ENCODE results near the gene MMP13. TPM values are rescaled to one million over a fixed set of nuclear protein-coding genes. Genes with fewer than 3 reads are reported as not detected.
"Not testable (repeated sequence)": the region's sequence is repeated elsewhere in the genome, so short reads cannot be mapped to it uniquely, and the experiment has no call there.

The MMP13 gene
- total RNA-seq, 4 donors from 2014 or later = not detected

- 81 to 82% methylated on average over 13 of the region's 13 CpGs for WGBS, 2 donors
- no peak overlapping the region for H3K27ac ChIP-seq
- no peak overlapping the region for H3K4me3 ChIP-seq
- no peaks in the 10 kb centered on the region for H3K9me3 ChIP-seq
- TF ChIP-seq, protein P1, sequence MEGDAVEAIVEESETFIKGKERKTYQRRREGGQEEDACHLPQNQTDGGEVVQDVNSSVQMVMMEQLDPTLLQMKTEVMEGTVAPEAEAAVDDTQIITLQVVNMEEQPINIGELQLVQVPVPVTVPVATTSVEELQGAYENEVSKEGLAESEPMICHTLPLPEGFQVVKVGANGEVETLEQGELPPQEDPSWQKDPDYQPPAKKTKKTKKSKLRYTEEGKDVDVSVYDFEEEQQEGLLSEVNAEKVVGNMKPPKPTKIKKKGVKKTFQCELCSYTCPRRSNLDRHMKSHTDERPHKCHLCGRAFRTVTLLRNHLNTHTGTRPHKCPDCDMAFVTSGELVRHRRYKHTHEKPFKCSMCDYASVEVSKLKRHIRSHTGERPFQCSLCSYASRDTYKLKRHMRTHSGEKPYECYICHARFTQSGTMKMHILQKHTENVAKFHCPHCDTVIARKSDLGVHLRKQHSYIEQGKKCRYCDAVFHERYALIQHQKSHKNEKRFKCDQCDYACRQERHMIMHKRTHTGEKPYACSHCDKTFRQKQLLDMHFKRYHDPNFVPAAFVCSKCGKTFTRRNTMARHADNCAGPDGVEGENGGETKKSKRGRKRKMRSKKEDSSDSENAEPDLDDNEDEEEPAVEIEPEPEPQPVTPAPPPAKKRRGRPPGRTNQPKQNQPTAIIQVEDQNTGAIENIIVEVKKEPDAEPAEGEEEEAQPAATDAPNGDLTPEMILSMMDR (IDR thresholded peaks at IDR 0.05) = no peak
- TF ChIP-seq POLR2A (IDR thresholded peaks at IDR 0.05) = no peak
- TF ChIP-seq EP300 (IDR thresholded peaks at IDR 0.05) = no peak
- no peaks in the 10 kb centered on the region for H3K27me3 ChIP-seq
- no peaks in the 10 kb centered on the region for H3K4me1 ChIP-seq
- no peaks in the 10 kb centered on the region for H3K36me3 ChIP-seq
- DNase-seq (ENCODE audit: low spot score in 2 of 2) = no peak
These were observed 35.3 kb downstream of the MMP13 start for GRCh38 chr11:102920118-102920684.

- DNase-seq (ENCODE audit: low spot score in 2 of 2) = no peak
- Histone ChIP-seq H3K27ac (no peak overlapping the region), H3K4me1 (no peaks in the 10 kb centered on the region), H3K4me3 (no peak overlapping the region), H3K9me3 (no peaks in the 10 kb centered on the region), H3K36me3 (no peaks in the 10 kb centered on the region), H3K27me3 (no peaks in the 10 kb centered on the region)
- TF ChIP-seq EP300 (IDR thresholded peaks at IDR 0.05) = no peak
- TF ChIP-seq, protein P1 (IDR thresholded peaks at IDR 0.05) = no peak
- no peak for TF ChIP-seq POLR2A (IDR thresholded peaks at IDR 0.05)
These were observed 40.5 kb downstream of the MMP13 start for GRCh38 chr11:102915044-102915375.

DNA sequence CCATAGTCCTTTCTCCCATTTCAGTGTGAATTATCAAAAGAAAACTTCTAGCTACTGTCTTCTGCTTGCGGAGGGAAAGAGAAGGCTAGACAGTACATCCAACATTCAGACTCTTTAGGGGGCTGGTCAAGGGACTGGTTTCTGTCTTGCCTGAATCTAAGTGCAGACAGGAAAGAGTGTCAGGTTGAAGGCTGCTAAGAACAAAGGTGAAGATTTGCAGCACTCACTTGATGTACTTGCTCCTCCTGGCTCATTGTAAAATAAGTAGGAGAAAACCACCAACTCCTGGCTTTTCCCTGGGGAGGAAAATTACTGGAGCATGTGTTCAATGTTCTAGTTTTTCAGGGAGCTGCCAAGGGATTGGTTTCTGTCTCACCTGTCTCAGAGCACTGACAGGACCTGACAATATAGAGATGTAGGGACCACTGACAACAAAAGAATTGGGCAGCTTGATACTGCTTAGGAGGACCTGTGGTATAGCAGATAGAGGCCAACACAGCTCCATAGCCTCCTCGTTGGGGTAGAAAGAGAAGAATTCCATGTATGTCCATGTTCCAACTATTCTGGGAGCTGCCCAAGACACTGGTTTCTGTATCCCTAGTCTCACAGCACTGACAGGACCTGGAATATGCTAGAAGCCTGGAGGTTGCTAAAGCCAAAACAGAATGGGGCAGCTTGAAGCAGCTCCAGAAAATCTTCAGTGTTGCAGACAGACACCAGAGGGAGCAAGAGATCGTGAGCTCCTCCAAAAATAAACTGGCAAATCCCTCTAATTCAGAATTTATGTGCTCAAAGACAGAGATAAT lies 41.1 kb downstream of the MMP13 start:
- Histone ChIP-seq H3K27ac (no peak overlapping the region), H3K9me3 (no peaks in the 10 kb centered on the region), H3K36me3 (no peaks in the 10 kb centered on the region), H3K27me3 (no peaks in the 10 kb centered on the region), H3K4me1 (no peaks in the 10 kb centered on the region), H3K4me3 (no peak overlapping the region)
- DNase-seq (ENCODE audit: low spot score in 2 of 2) = peak in 1 of 2 donors; percentile 27
- TF ChIP-seq EP300 (IDR thresholded peaks at IDR 0.05) = no peak
- TF ChIP-seq, protein P1 (IDR thresholded peaks at IDR 0.05) = peak; percentile 29 to 52 (median 38)
- 39 to 42% methylated on average over 3 of the region's 3 CpGs for whole genome bisulfite sequencing, 2 donors

DNA sequence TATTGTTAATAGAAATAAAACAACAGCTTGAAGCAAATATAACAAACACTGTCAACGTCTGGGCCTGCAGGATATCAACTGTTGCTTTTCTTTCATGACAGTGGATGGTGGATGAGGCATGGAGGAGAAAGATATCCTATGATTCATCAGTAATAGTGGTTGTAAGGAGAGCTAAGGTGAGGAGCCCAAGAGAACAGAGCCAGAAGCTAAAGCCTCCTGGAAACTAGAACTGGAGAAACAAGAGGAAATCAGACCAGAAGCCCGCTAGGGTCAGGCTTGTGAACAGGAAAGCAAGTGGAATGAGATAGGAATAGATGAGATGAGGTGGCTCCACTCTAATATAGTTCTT lies 43.1 kb downstream of the MMP13 start:
- TF ChIP-seq POLR2A (IDR thresholded peaks at IDR 0.05) (no peak), EP300 (IDR thresholded peaks at IDR 0.05) (no peak)
- TF ChIP-seq, protein P1 (IDR thresholded peaks at IDR 0.05) = no peak
- no peak for DNase-seq (ENCODE audit: low spot score in 2 of 2)
- 69 to 70% methylated on average over 2 of the region's 2 CpGs for WGBS, 2 donors
- Histone ChIP-seq H3K27ac (no peak overlapping the region), H3K4me1 (no peaks in the 10 kb centered on the region), H3K27me3 (no peaks in the 10 kb centered on the region), H3K36me3 (no peaks in the 10 kb centered on the region), H3K4me3 (no peak overlapping the region), H3K9me3 (no peaks in the 10 kb centered on the region)

GRCh38 chr11:102911758-102912481 lies 43.6 kb downstream of the MMP13 start:
- Histone ChIP-seq H3K27ac (peak overlapping the region in 1 of 4 donors; percentile 17), H3K4me1 (no peaks in the 10 kb centered on the region), H3K27me3 (no peaks in the 10 kb centered on the region), H3K36me3 (no peaks in the 10 kb centered on the region), H3K4me3 (no peak overlapping the region), H3K9me3 (no peaks in the 10 kb centered on the region)
- no peak for DNase-seq (ENCODE audit: low spot score in 2 of 2)
- TF ChIP-seq, protein P1 (IDR thresholded peaks at IDR 0.05) = no peak
- TF ChIP-seq POLR2A (IDR thresholded peaks at IDR 0.05) (no peak), EP300 (IDR thresholded peaks at IDR 0.05) (no peak)
- WGBS, 2 donors = 85% methylated on average over 13 of the region's 13 CpGs

DNA sequence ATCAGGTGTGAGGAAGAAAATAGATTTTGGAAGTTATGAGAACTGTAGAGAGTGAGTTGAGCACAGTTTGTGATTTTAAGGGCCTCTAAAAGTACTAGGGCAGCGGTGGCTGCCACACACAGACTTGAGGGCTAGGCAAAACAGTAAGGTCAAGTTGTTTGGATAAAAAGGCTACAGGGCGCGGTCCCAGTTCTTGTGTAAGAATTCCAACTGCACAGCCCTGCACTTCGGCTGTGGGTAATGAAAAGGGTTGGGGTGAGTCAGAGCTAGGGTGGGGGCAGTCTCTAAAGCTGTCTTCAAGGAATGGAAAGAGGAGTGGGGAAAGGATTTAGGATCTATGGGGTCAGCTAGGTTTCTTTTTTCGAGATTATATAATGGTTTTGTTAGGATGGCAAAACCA lies 49.7 kb downstream of the MMP13 start:
- not testable (repeated sequence) for H3K4me1 ChIP-seq; H3K27me3 ChIP-seq; H3K36me3 ChIP-seq; DNase-seq (ENCODE audit: low spot score in 2 of 2); H3K4me3 ChIP-seq; H3K9me3 ChIP-seq
- H3K27ac ChIP-seq = peak overlapping the region in 1 of 4 donors; percentile 57
- WGBS, 2 donors = 61 to 62% methylated on average over 5 of the region's 5 CpGs

- not testable (repeated sequence) for H3K27ac ChIP-seq; H3K36me3 ChIP-seq; H3K27me3 ChIP-seq; H3K4me3 ChIP-seq; H3K9me3 ChIP-seq; DNase-seq (ENCODE audit: low spot score in 2 of 2); H3K4me1 ChIP-seq
- WGBS, 2 donors = 50 to 61% methylated on average over 5 of the region's 5 CpGs
These were observed 51.6 kb downstream of the MMP13 start for GRCh38 chr11:102903895-102904294.
